Keratinocyte (primary cell): Measurements from ENCODE around the gene SPATA24.

Source experiments
- EZH2 ChIP-seq: IDR thresholded peaks from one replicate; pipeline ENCODE4 v1.6.1; 2012; ENCODE audit warnings: inconsistent platforms, mild to moderate bottlenecking, low read length, moderate library complexity
- TF ChIP-seq, protein P1 (sequence below), 3 experiments: IDR thresholded peaks in 1 of 3; conservative IDR thresholded peaks in 1 of 3; optimal IDR thresholded peaks in 1 of 3; 2 replicates in 2 of 3; 3 replicates in 1 of 3; pipeline versions ENCODE3 to v1.5.1; 2011; ENCODE audit warnings: low read length in 3 of 3, mild to moderate bottlenecking in 3 of 3, moderate library complexity in 2 of 3, control low read depth in 1 of 3, inconsistent platforms in 1 of 3; ENCODE audit not compliant: insufficient read depth in 2 of 3; ENCODE audit errors: extremely low read depth in 1 of 3

DNA sequence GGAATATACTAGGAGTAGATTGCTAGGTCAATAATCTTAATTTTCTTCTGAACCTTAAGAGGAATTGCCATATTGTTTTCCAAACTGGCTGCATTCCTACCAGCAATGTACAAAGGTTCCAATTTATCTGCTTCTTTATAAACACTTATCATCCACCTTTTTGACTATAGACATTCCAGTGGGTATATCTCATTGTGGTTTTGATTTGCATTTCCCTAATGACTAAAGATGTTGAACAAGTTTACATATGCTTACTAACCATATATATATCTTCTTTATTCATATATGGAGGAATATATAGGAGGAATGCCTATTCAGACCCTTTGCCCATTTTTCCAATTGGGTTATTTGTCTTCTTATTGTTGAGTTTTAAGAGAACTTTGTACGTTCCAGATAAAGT, 27.8 kb upstream of the SPATA24 start:
- TF ChIP-seq, protein P1, sequence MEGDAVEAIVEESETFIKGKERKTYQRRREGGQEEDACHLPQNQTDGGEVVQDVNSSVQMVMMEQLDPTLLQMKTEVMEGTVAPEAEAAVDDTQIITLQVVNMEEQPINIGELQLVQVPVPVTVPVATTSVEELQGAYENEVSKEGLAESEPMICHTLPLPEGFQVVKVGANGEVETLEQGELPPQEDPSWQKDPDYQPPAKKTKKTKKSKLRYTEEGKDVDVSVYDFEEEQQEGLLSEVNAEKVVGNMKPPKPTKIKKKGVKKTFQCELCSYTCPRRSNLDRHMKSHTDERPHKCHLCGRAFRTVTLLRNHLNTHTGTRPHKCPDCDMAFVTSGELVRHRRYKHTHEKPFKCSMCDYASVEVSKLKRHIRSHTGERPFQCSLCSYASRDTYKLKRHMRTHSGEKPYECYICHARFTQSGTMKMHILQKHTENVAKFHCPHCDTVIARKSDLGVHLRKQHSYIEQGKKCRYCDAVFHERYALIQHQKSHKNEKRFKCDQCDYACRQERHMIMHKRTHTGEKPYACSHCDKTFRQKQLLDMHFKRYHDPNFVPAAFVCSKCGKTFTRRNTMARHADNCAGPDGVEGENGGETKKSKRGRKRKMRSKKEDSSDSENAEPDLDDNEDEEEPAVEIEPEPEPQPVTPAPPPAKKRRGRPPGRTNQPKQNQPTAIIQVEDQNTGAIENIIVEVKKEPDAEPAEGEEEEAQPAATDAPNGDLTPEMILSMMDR (optimal IDR thresholded peaks at IDR 0.05 in 1 of 3, IDR thresholded peaks at IDR 0.05 in 1 of 3, conservative IDR thresholded peaks at IDR 0.05 in 1 of 3; ENCODE audit: extremely low read depth in 1 of 3, insufficient read depth in 2 of 3, low read length in 3 of 3): no peak
- TF ChIP-seq EZH2: no peak
